ENCODE results near the gene NAT16. TPM values are rescaled to one million over a fixed set of nuclear protein-coding genes. Genes with fewer than 3 reads are reported as not detected.

The NAT16 gene
- polyA plus RNA-seq, 1 donor from 2014 or later = 4.5 TPM

DNA sequence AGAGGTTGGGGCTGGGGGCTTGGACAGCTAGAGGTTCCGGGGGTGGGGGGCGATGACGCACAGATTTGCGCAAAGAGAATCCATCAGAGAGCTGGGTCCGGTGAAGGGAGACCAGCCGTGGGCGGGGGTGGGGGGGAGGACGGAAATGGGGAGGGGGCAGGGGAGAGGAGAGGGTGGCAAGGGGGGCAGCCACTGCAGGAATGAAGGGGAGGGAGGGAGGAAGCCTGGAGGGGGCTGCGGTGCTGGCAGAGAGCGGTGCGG is 13.5 kb downstream of the NAT16 start:
- no peaks in the 10 kb centered on the region for H3K79me2 ChIP-seq (replicated peaks; ENCODE audit: insufficient read depth, low read length)
- no peaks in the 10 kb centered on the region for H3K9me3 ChIP-seq (ENCODE audit: low read length)
- H3K9ac ChIP-seq (ENCODE audit: low read length) = peak overlapping the region; percentile 93
- peak overlapping the region; percentile 94 for H3K4me3 ChIP-seq (ENCODE audit: low read length)
- peaks cover 49% of the 10 kb centered on the region for H3K27me3 ChIP-seq (ENCODE audit: insufficient read depth, low read depth, low read length)
- no peak overlapping the region for H2AFZ ChIP-seq (ENCODE audit: low read depth, low read length)
- H3F3A ChIP-seq (ENCODE audit: insufficient read depth, low read length, poor library complexity, severe bottlenecking) = no peaks in the 10 kb centered on the region
- H3K9me2 ChIP-seq (ENCODE audit: insufficient read depth, low read length) = no peaks in the 10 kb centered on the region
- no peaks in the 10 kb centered on the region for H3K36me3 ChIP-seq (ENCODE audit: insufficient read depth, low read length)
- TF ChIP-seq MXI1 (conservative IDR thresholded peaks at IDR 0.05; ENCODE audit: poor library complexity, severe bottlenecking) (no peak), RAD21 (conservative IDR thresholded peaks at IDR 0.05) (no peak), EZH2 (IDR thresholded peaks at IDR 0.05; ENCODE audit: borderline replicate concordance, insufficient read depth, low read length, poor library complexity, severe bottlenecking) (no peak), SMC3 (conservative IDR thresholded peaks at IDR 0.05; ENCODE audit: poor library complexity) (no peak), EP300 (conservative IDR thresholded peaks at IDR 0.05; ENCODE audit: poor library complexity, severe bottlenecking) (no peak)
- peak overlapping the region; percentile 93 for H3K27ac ChIP-seq (ENCODE audit: low read length)
- H3K4me2 ChIP-seq (ENCODE audit: low read length) = peak overlapping the region; percentile 98
- no peaks in the 10 kb centered on the region for H4K20me1 ChIP-seq (ENCODE audit: insufficient read depth)

DNA sequence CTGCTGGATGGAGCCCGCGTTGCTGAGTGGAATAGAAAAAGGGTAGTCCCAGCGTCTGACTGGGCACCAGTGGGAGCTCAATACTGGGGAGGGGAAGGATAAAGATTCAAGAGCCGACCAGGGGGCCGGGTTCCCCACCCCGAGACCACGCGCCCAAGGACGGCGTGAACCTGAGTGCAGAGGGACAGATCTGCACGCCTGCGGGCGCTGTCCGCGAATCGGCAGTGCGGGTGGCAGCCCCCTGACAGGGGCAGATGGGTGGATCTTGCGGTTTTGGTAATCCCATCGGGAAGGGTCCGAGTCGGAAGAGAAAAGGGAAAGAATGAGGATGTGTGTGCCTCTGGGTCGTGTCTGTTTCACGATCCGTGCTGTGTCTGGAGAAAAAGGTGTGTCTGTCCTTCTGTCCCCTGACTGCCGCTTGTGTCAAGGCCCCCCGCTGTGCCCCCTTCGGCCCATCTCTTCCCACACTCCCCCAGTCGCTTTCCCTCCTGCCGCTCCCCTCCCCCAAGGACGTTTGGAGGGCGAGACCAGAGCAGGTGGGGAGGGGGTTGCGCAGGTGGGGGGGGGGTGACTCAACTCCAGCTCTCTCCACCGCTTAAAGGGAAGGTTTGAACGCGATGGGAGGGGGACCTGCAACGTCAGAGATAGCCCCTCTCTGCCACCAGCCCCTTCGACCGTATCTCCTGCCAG is 14.0 kb downstream of the NAT16 start:
- Histone ChIP-seq H3K79me2 (replicated peaks; ENCODE audit: insufficient read depth, low read length) (no peaks in the 10 kb centered on the region), H3F3A (ENCODE audit: insufficient read depth, low read length, poor library complexity, severe bottlenecking) (no peaks in the 10 kb centered on the region), H2AFZ (ENCODE audit: low read depth, low read length) (no peak overlapping the region), H3K36me3 (ENCODE audit: insufficient read depth, low read length) (no peaks in the 10 kb centered on the region), H3K9me3 (ENCODE audit: low read length) (no peaks in the 10 kb centered on the region), H3K9ac (ENCODE audit: low read length) (peak overlapping the region; percentile 93), H3K4me3 (ENCODE audit: low read length) (peak overlapping the region; percentile 94), H3K27ac (ENCODE audit: low read length) (peak overlapping the region; percentile 93), H3K9me2 (ENCODE audit: insufficient read depth, low read length) (no peaks in the 10 kb centered on the region), H3K4me2 (ENCODE audit: low read length) (peak overlapping the region; percentile 97), H3K27me3 (ENCODE audit: insufficient read depth, low read depth, low read length) (peaks cover 45% of the 10 kb centered on the region), H4K20me1 (ENCODE audit: insufficient read depth) (no peaks in the 10 kb centered on the region)
- TF ChIP-seq TAF1 (IDR thresholded peaks at IDR 0.05; ENCODE audit: low read depth) = peak; percentile 27
- TF ChIP-seq CTCF (IDR thresholded peaks at IDR 0.05; ENCODE audit: poor library complexity, severe bottlenecking) = peak; percentile 11
- no peak for TF ChIP-seq SMC3 (conservative IDR thresholded peaks at IDR 0.05; ENCODE audit: poor library complexity)

GRCh38 chr7:101165075-101165957 is 14.8 kb downstream of the NAT16 start, which contains the start of gene VGF:
TSS of gene VGF (minus strand) at chr7:101165569. CDS start at chr7:101164843, 726 bp downstream.
- Histone ChIP-seq H3K4me2 (ENCODE audit: low read length) (peak within 1 kb of the TSS; percentile 97), H4K20me1 (ENCODE audit: insufficient read depth) (no peaks in the 10 kb centered on the region), H2AFZ (ENCODE audit: low read depth, low read length) (no peak within 1 kb of the TSS), H3K9ac (ENCODE audit: low read length) (peak within 1 kb of the TSS; percentile 94), H3K36me3 (ENCODE audit: insufficient read depth, low read length) (no peaks in the 10 kb centered on the region), H3F3A (ENCODE audit: insufficient read depth, low read length, poor library complexity, severe bottlenecking) (no peaks in the 10 kb centered on the region), H3K9me3 (ENCODE audit: low read length) (no peaks in the 10 kb centered on the region), H3K27me3 (ENCODE audit: insufficient read depth, low read depth, low read length) (peaks cover 37% of the 10 kb centered on the region), H3K79me2 (replicated peaks; ENCODE audit: insufficient read depth, low read length) (no peaks in the 10 kb centered on the region), H3K9me2 (ENCODE audit: insufficient read depth, low read length) (no peaks in the 10 kb centered on the region), H3K27ac (ENCODE audit: low read length) (peak within 1 kb of the TSS; percentile 93), H3K4me3 (ENCODE audit: low read length) (peak within 1 kb of the TSS; percentile 94)
- TF ChIP-seq RAD21 (conservative IDR thresholded peaks at IDR 0.05) (no peak), CTCF (IDR thresholded peaks at IDR 0.05; ENCODE audit: poor library complexity, severe bottlenecking) (no peak), MXI1 (conservative IDR thresholded peaks at IDR 0.05; ENCODE audit: poor library complexity, severe bottlenecking) (peak; percentile 77), EP300 (conservative IDR thresholded peaks at IDR 0.05; ENCODE audit: poor library complexity, severe bottlenecking) (peak; percentile 43), TAF1 (IDR thresholded peaks at IDR 0.05; ENCODE audit: low read depth) (peak; percentile 95), POLR2AphosphoS5 (IDR thresholded peaks at IDR 0.05) (peak; percentile 99)
- TF ChIP-seq, protein P1, sequence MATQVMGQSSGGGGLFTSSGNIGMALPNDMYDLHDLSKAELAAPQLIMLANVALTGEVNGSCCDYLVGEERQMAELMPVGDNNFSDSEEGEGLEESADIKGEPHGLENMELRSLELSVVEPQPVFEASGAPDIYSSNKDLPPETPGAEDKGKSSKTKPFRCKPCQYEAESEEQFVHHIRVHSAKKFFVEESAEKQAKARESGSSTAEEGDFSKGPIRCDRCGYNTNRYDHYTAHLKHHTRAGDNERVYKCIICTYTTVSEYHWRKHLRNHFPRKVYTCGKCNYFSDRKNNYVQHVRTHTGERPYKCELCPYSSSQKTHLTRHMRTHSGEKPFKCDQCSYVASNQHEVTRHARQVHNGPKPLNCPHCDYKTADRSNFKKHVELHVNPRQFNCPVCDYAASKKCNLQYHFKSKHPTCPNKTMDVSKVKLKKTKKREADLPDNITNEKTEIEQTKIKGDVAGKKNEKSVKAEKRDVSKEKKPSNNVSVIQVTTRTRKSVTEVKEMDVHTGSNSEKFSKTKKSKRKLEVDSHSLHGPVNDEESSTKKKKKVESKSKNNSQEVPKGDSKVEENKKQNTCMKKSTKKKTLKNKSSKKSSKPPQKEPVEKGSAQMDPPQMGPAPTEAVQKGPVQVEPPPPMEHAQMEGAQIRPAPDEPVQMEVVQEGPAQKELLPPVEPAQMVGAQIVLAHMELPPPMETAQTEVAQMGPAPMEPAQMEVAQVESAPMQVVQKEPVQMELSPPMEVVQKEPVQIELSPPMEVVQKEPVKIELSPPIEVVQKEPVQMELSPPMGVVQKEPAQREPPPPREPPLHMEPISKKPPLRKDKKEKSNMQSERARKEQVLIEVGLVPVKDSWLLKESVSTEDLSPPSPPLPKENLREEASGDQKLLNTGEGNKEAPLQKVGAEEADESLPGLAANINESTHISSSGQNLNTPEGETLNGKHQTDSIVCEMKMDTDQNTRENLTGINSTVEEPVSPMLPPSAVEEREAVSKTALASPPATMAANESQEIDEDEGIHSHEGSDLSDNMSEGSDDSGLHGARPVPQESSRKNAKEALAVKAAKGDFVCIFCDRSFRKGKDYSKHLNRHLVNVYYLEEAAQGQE (IDR thresholded peaks at IDR 0.05; ENCODE audit: borderline replicate concordance) = peak; percentile 99
